Raji (cell line): ENCODE results near the gene DRAXIN.

Experiments used
- POLR2A ChIP-seq: IDR thresholded peaks from 2 replicates; pipeline ENCODE4 v1.6.1; 2011; ENCODE audit warnings: low read depth, low read length, control low read depth; ENCODE audit not compliant: insufficient read depth

Gene DRAXIN

DNA sequence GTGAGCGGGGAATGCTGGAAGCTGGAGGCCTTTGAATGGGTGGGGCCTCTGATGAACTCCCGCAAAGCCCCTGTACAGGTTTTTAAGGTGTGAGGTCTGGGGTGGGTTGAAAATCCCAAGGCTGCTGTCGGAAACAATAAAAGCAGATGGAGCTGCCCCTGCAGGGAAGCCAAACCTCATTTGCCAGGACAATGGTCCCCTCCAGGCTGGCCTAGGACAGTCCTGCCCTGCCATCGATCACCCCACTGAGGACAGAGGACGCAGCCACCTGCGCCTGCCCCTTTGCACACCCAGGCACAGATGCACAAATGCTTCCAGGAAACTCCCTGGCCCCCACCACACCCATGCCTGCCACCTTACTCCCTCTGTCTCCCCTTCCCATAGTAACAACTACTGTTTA, 4.4 kb downstream of the DRAXIN start:
- no peak for TF ChIP-seq POLR2A

DNA sequence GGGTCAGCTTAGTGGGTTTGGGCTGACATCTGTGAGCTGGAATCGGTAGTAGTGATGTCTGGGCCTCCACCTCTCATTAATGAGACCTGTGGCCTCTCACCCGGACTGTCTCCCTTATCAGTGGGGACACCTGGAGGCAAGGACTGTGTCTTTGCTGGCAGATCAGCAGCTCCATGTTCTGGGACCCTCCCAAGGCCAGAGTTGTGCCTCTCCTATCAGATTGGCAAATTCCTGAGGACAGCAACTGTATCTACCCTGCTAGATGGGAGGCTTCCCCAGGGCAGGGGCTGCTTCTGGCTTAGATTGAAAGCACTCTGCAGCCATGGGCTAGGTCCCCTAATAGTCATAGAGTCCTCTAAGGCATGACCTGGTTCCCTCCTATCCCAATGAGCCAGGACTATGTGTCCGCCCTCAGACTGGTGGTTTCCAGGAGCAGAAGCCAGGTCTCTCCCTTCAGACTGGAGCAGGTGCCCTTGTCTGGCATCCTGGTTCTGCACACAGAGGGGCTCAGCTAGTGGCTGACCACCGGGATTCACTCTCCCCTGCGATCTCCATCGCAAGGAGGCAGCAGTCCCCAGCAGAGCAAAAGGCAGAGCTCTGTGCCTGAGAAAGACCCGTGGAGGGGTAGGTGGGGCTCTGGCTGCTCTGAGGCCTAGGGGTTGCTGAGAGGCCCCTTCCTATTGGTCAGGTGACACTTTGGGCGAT, 5.8 kb downstream of the DRAXIN start:
- TF ChIP-seq POLR2A, result no peak

DNA sequence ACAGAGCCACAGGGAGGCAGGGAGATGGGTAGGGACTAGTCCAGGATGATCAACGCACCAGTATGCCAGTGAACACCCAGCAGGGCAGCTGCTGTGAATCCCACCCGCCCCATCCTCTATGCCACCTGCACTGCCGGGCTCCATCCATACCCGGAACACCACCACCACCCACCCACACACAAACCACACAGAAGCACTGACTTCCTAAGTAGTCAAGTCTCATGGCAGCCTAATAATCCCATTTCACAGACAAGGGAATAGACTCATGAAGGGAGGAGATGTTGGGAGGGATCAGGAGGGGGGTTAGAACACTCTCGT, 6.3 kb downstream of the DRAXIN start:
- TF ChIP-seq POLR2A, result no peak

DNA sequence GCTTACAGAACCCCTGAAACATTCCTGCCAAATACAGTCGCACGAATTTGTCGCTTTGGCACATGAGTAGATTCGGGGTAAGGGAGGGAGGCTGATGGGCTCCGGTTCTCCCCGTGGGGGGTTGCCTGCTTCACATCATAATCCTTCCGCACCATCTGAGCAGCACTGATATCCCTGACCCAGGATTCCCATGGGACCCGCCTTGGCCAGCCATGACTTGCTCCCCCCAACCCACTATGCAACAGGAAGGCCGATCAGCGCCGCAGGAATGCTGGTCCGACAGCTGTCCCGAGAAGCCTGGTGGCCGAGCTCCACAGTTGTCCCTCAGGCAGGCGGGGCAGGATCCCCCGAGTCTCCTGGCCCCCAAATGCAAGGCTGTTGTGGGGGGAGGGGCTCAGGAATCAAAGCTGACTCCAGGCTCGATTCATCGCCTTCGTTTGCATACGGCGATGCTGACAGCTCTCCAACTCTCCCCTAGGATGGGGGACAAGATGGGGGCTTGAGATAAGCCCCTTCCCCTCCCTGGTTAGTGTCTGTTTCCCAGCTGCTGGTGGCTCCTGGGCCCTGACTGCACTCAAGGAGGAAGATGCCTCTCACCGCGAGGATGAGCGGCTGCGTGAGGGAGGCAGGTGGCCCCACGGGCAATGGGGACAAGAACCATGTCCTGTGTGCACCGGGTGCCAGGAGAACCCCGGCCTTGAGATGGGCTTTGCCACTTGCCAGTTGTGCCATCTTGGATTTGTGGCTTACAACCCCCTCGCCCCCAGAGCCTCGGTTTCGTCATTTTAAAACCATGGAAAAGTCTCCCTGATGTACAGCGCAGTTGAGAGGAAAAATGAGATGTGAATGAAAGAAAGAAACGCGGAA, 9.3 kb downstream of the DRAXIN start:
- TF ChIP-seq POLR2A, result no peak

DNA sequence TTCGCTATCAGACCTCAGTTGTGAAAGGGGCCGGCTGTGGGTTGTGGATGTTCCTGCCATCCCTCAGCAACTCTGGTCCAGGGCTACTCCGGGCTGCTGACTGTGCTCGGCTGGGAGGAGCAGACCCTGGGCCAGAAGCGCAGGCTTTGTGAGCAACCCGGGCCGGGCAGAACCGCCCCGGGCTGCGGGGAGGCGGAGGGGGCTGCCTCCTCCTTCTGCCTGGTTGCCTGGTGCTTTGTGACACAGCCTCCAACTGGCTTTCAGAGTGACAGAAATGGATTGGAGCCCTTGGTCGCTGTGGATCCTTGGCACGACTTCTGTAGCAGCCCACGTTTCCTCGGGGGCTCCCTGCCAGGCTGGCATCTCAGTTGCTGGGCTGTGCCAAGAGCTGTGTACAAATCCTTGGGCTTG, 10.0 kb downstream of the DRAXIN start:
- TF ChIP-seq POLR2A, result no peak

DNA sequence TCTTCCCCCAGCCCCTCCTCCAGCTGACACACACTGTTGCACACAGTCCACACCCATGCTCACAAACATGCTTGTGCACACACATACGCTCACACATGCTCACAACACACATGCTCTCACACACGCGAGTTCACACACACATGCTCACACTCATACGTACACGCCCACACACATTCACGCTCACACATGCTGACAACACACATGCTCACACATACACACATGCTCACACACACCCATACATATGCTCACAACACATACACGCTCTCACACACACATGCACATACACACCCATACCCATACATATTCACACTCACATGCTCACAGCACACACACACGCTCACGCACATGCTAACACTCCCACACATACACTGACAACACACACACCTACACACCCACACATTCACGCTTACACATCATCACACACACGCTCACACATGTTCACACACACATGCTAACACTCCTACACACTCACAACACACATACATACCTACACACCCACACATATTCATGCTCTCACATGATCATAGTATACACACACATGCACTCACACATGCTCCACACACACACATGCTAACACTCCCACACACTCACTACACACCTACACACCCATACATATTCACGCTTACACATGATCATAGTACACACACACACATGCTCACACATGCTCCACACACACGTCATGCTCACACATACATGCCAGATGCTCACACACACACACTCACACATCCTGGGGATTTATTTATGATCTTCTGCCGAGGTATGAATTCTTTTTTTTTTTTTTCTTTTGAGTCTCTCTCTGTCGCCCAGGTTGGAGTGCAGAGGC, 10.7 kb downstream of the DRAXIN start:
- no peak for TF ChIP-seq POLR2A

DNA sequence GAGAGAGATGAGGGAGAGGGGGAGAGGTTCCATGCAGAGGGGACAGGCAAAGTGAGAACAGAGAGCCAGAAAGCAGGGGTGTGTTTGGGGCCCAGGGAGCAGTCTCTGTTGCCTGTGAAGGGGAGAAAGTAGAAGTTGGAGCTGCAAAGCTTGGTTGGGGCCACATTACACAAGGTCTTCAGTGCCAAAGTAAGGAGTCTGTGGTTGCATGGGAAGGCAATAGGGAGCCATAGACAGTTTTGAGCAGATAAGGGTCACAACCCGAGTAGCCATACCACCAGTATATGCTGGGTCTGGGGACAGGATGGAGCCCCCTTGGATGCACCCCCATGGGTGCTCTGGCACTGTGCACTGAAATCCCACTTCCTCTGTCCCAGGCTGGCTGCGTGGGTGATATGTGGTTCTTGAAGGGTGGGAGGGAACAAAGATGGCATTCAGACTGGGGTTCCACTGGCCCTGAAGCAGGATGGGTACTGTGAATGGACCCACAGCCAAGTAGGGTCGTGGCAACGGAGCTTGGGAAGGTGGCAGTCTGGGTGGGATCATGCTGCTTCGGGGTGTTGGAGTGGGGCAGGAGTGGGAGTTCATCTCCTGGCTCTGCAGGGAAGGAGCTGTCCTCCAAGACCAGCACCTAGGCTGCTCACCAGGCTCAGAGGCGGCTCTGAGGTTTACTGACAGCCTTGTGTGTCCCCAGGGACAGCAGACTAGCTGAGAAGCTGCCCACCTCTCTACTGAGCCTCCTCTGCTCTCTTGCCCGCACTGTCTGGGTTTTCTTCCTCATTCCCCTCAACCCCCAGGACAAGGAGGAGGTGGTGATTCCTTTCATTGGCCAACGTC, 12.1 kb downstream of the DRAXIN start:
- TF ChIP-seq POLR2A, result no peak

DNA sequence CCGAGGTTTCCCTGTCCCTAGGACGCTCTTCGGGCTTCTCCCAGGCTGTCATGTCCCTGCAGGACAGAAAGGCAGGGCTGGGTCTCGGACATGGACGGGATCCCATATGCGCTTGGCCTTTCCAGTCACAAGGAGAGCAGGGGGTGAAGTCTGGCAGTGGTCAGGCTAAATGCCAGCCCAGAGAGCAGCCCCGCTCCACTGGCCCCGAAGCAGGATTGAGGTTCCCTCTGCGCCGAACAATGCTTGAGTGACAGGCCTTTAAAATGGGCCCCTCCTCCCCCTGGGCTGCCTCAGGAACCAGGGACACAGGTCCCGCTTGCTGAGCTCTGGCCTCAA, 12.7 kb downstream of the DRAXIN start:
- no peak for TF ChIP-seq POLR2A

DNA sequence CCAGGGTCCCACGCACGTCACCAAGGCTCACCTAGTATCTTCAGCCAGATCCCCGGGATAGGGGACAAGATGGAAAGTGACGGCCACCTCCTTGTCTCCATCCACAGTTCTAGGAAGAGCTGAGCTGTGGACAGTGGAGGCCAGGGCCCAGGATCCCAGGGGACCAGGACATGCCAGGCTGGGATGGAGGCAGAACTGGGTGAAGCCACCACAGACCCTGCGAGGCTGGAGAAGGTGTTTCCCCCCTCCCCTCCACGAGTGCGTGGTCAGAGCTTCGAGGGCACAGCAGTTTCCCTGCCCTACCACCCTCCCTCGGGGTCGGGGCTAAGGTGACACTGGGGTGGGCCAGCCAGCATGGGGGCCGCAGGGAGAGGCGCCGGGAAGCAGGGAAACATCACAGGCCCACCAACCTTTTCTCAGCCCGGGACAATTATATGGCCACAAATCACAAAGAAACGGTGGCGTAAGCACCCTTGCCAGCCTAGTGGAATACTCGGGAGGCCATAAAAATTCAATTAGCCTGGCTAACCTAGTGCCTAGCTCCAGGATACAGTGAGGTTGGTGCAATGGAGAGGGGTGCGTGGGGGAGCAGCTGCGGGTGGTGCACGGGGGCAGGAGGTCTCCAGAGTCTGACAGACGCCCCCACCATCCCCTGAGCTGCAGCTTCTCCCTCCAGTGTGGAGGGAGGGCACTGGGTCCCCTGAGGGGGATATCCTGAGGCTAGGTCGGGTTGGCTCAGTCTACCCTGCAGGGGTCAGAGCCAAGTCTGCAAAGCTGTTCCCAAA, 13.4 kb downstream of the DRAXIN start:
- TF ChIP-seq POLR2A, result no peak

DNA sequence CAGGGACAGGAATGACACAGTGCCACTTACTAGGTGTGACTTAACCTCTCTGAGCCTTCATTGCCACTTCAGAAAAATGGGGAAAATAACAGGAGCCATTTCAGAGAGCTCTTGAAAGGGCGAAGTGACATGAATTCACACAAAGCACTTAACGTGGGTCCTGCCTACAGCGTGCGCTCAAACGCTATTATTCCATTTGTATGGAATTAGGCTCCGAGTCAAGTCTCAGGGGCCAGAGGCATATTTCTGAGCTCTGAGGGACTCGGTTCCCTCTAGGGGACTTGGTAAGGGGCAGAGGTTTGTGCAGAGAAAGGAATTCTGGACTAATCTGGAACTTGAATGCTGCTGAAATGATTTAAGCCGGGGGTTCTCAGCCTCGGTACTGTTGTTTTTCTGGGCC, 14.1 kb downstream of the DRAXIN start:
- TF ChIP-seq POLR2A, result no peak

DNA sequence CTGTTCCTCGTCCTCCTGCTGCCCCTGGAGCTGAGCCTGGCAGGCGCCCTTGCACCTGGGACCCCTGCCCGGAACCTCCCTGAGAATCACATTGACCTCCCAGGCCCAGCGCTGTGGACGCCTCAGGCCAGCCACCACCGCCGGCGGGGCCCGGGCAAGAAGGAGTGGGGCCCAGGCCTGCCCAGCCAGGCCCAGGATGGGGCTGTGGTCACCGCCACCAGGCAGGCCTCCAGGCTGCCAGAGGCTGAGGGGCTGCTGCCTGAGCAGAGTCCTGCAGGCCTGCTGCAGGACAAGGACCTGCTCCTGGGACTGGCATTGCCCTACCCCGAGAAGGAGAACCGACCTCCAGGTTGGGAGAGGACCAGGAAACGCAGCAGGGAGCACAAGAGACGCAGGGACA, 14.8 kb downstream of the DRAXIN start:
- TF ChIP-seq POLR2A, result no peak

DNA sequence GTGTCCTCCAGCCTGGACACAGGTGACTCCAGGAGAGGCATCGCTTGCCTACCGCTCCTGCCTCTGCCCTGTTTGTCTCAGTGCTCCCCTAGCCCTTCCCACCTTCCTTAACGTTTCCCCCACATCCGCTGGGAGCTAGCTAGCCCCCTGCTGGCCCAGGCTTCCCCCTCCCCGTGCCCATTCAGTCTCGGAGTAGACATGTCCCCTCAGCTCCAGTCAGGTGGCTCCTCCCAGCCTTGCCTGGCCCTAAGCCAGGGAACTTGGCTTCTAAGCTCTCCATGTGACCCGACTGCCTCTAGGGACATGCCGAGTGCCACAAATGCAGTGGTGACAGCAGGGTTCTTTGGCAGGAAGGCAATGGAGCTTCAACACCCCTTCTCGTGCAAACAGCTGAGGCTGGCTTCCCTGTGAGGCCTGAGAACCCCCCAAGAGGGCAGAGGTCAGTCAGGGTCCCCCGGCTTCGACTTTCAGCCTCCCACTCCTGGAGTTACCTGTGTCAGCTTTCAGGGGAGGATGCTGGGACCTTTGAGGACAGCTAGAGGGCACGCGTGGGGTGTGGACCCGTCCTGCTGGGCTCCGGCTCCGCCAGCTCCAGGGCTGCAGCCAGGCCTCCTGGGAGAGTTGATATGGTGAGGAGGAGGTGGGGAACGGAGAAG, 16.2 kb downstream of the DRAXIN start:
- TF ChIP-seq POLR2A, result no peak

DNA sequence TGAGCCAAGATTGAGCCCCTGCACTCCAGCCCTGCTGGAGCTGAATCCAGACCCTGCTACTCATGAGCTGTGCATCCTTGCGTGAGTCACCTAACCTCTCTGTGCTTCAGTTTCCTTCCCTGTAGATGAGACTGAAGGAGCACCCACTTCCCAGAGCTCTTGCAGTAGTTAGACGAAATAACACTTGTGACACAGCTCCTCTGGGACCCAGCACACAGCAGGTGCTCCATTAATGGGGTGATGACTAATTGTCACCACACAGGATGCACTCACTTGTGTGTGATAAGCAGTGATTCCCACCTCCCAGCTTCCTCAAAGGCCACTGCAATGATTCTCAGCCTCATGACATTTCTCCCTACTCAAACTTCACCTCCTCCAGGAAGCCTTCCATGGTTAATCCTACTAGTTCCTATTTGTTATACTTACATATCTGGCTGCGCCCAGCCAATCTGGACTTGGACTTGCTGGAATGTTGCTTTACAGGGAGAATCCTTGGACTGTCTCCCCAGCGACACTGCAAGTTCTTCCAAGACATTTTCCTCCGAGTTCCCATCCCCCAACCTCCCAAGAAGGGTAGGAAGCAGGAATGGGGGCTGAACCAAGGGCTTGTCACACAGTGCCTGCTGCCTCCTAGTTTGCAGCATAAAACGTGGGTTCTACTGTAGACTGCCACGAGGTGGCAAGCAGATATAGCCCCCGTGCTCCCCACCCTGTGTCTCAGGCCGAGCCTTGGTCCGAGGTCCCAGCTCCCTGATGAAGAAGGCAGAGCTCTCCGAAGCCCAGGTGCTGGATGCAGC, 17.2 kb downstream of the DRAXIN start:
- TF ChIP-seq POLR2A, result no peak

DNA sequence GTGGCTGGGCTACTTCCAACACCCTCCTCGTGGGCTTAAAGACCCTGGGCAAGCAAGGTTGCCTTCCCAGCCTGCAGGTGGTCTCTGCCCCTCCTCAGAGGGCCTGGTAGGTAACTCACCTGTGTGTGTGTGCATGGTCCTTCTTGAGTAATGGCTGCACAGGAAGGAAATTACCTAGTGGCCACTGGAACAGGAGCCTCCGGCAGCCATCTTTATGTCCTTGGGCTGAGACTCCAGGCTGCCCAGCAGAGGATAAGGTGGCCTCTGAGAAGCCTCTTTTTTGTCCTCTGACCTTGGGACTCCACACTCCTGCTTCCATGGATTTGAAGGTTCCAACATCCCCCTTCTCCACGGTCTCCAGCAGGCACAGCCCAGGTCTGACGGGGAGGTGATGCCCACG, 20.0 kb downstream of the DRAXIN start:
- TF ChIP-seq POLR2A, result no peak
